ENCODE measurements around the gene MYH11.

- TF ChIP-seq, protein P1, sequence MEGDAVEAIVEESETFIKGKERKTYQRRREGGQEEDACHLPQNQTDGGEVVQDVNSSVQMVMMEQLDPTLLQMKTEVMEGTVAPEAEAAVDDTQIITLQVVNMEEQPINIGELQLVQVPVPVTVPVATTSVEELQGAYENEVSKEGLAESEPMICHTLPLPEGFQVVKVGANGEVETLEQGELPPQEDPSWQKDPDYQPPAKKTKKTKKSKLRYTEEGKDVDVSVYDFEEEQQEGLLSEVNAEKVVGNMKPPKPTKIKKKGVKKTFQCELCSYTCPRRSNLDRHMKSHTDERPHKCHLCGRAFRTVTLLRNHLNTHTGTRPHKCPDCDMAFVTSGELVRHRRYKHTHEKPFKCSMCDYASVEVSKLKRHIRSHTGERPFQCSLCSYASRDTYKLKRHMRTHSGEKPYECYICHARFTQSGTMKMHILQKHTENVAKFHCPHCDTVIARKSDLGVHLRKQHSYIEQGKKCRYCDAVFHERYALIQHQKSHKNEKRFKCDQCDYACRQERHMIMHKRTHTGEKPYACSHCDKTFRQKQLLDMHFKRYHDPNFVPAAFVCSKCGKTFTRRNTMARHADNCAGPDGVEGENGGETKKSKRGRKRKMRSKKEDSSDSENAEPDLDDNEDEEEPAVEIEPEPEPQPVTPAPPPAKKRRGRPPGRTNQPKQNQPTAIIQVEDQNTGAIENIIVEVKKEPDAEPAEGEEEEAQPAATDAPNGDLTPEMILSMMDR (IDR thresholded peaks at IDR 0.05) = no peak
- no peak for TF ChIP-seq POLR2A (IDR thresholded peaks at IDR 0.05)
Measured at GRCh38 chr16:15881794-15882379, 25.1 kb upstream of the MYH11 start.
